Measurements from ENCODE around the gene HMX2. TPM values are rescaled to one million over a fixed set of nuclear protein-coding genes. Genes with fewer than 3 reads are reported as not detected.

Gene HMX2
- total and polyA plus RNA-seq, 2 of the 13 experiments (the other 11 are each of a cell fraction or from before 2014, with no cell fraction given), result not detected

DNA sequence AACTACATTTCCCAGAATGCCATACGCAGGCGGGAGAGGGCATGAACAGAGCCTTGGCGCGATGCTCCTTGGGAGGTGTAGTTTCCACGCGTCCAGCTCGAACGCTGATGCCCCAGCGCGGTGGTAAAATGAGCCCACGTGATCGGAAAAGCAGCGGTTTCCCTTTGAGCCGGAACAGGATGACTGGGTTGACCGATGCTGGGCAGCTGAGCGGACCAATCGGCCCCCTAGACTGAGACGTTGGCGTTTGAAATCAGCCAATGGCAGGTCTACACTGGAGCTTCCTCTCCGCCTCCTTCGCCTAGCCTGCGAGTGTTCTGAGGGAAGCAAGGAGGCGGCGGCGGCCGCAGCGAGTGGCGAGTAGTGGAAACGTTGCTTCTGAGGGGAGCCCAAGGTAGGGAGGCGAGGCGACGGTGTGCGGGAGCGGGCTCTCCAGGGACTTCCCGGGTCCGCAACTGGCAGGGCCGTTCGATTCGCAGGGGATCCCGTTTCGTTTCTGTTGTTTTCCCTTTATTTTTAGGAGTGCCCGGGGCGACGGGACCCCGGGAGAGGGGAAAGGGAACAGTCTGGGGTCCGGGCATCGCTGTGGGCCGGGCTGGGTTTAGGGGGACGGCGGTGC, 6.3 kb downstream of the HMX2 start, which contains the start of gene BUB3 (continued):
- TF ChIP-seq CBX1 (IDR thresholded peaks at IDR 0.05; ENCODE audit: low read depth) (peak; percentile 67), ZNF629 (CRISPR knock-in tag; conservative IDR thresholded peaks at IDR 0.05) (no peak), RXRA (CRISPR knock-in tag; IDR thresholded peaks at IDR 0.05) (0 out of 2 replicates have a peak, but pooled peaks have one; percentile 22), KAT8 (CRISPR knock-in tag; IDR thresholded peaks at IDR 0.05) (peak; percentile 80), ZFP82 (CRISPR knock-in tag; IDR thresholded peaks at IDR 0.05; ENCODE audit: borderline replicate concordance) (no peak), JDP2 (CRISPR knock-in tag; IDR thresholded peaks at IDR 0.05; ENCODE audit: borderline replicate concordance) (no peak), BATF2 (CRISPR knock-in tag; IDR thresholded peaks at IDR 0.05) (no peak), U2AF2 (IDR thresholded peaks at IDR 0.05; ENCODE audit: low read depth, low read length) (0 out of 2 replicates have a peak, but pooled peaks have one; percentile 24), NCOA2 (CRISPR knock-in tag; IDR thresholded peaks at IDR 0.05) (0 out of 2 replicates have a peak, but pooled peaks have one; percentile 12), FOXC1 (CRISPR knock-in tag; IDR thresholded peaks at IDR 0.05; ENCODE audit: borderline replicate concordance) (peak; percentile 53; the same call in 1 of the 2 replicates), KDM4B (CRISPR knock-in tag; IDR thresholded peaks at IDR 0.05) (no peak), ZNF770 (CRISPR knock-in tag; IDR thresholded peaks at IDR 0.05) (0 out of 2 replicates have a peak, but pooled peaks have one; percentile 11), PRDM10 (CRISPR knock-in tag; IDR thresholded peaks at IDR 0.05; ENCODE audit: low read depth) (0 out of 2 replicates have a peak, but pooled peaks have one; percentile 7), SAP130 (CRISPR knock-in tag; IDR thresholded peaks at IDR 0.05; ENCODE audit: low read depth) (peak; percentile 80), ZNF274 (CRISPR knock-in tag; IDR thresholded peaks at IDR 0.05) (0 out of 2 replicates have a peak, but pooled peaks have one; percentile 71)
- TF ChIP-seq, protein P1, sequence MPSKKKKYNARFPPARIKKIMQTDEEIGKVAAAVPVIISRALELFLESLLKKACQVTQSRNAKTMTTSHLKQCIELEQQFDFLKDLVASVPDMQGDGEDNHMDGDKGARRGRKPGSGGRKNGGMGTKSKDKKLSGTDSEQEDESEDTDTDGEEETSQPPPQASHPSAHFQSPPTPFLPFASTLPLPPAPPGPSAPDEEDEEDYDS (CRISPR knock-in tag; IDR thresholded peaks at IDR 0.05), result peak; percentile 90
- TF ChIP-seq, protein P2, sequence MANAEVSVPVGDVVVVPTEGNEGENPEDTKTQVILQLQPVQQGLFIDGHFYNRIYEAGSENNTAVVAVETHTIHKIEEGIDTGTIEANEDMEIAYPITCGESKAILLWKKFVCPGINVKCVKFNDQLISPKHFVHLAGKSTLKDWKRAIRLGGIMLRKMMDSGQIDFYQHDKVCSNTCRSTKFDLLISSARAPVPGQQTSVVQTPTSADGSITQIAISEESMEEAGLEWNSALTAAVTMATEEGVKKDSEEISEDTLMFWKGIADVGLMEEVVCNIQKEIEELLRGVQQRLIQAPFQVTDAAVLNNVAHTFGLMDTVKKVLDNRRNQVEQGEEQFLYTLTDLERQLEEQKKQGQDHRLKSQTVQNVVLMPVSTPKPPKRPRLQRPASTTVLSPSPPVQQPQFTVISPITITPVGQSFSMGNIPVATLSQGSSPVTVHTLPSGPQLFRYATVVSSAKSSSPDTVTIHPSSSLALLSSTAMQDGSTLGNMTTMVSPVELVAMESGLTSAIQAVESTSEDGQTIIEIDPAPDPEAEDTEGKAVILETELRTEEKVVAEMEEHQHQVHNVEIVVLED (CRISPR knock-in tag; IDR thresholded peaks at IDR 0.05; ENCODE audit: borderline replicate concordance), result peak; percentile 87; the same call in 1 of the 2 replicates
- TF ChIP-seq, protein P3, sequence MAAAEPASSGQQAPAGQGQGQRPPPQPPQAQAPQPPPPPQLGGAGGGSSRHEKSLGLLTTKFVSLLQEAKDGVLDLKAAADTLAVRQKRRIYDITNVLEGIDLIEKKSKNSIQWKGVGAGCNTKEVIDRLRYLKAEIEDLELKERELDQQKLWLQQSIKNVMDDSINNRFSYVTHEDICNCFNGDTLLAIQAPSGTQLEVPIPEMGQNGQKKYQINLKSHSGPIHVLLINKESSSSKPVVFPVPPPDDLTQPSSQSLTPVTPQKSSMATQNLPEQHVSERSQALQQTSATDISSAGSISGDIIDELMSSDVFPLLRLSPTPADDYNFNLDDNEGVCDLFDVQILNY (CRISPR knock-in tag; conservative IDR thresholded peaks at IDR 0.05), result peak; percentile 70

Data from HepG2 (cell line).